Calu3 (cell line): ENCODE results near the gene BUB1. TPM values are rescaled to one million over a fixed set of nuclear protein-coding genes. Genes with fewer than 3 reads are reported as not detected.
A peak's percentile ranks its signal among the peaks of the same experiment; 100 is the strongest.

Experiments
- BruUV-seq: library from RNA; stranded (reverse); fragments of 400-500 nt; replicated peaks from 2 replicates; lab custom pipeline; 2021; lab: Mats Ljungman, UMichigan
- CTCF ChIA-PET: fragments of 300-600 bp; sonication (Branson Sonifier 250); formaldehyde crosslinking; loops from one replicate; lab custom pipeline; 2022; ENCODE audit warnings: antibody characterized with exemption; lab: Charles Lee
- DNase-seq: peaks from one replicate; pipeline ENCODE4 v3.0.0; 2022
- H3K27ac Mint-ChIP-seq: one replicate; pipeline ENCODE4 v1.8.0; 2022; ENCODE audit warnings: mixed read lengths; ENCODE audit not compliant: unreplicated experiment
- H3K27me3 Mint-ChIP-seq: one replicate; pipeline ENCODE4 v1.8.0; 2022; ENCODE audit warnings: mixed read lengths; ENCODE audit not compliant: unreplicated experiment
- H3K36me3 Mint-ChIP-seq: one replicate; pipeline ENCODE4 v1.8.0; 2022; ENCODE audit warnings: mild to moderate bottlenecking, moderate library complexity, mixed read lengths; ENCODE audit not compliant: insufficient read depth, unreplicated experiment
- H3K4me1 Mint-ChIP-seq: one replicate; pipeline ENCODE4 v1.8.0; 2022; ENCODE audit warnings: mild to moderate bottlenecking, low read depth, mixed read lengths; ENCODE audit not compliant: unreplicated experiment
- H3K4me3 Mint-ChIP-seq: one replicate; pipeline ENCODE4 v1.8.0; 2022; ENCODE audit warnings: mild to moderate bottlenecking, low read depth, moderate library complexity, mixed read lengths; ENCODE audit not compliant: unreplicated experiment
- H3K9me3 Mint-ChIP-seq: one replicate; pipeline ENCODE4 v1.8.0; 2022; ENCODE audit warnings: low read depth, mixed read lengths; ENCODE audit not compliant: unreplicated experiment
- intact Hi-C: fragments of 100-400 bp; cut with micrococcal nuclease; formaldehyde crosslinking; loops from one replicate; pipeline ENCODE4 v1.10.0; 2022; ENCODE audit not compliant: unreplicated experiment
- total RNA-seq: library from RNA; stranded (reverse); gene quantifications from 2 replicates; pipeline ENCODE4 v1.2.3, GENCODE V29; 2022
- TF ChIP-seq, protein P1 (sequence below): fragments of 200-600 bp; IDR thresholded peaks from one replicate; pipeline ENCODE4 v1.8.0; 2022; ENCODE audit warnings: antibody characterized with exemption; ENCODE audit not compliant: unreplicated experiment

BUB1 gene
- total RNA-seq, 1 experiment from 2014 or later = 66.1 TPM

GRCh38 chr2:110679337-110679707 lies 1.5 kb upstream of the BUB1 start:
- Mint-ChIP-seq H3K27me3 (peaks cover 34% of the 10 kb centered on the region), H3K36me3 (peaks cover 21% of the 10 kb centered on the region), H3K4me1 (peaks cover 30% of the 10 kb centered on the region), H3K9me3 (no peaks in the 10 kb centered on the region), H3K27ac (no peak overlapping the region), H3K4me3 (peak overlapping the region; percentile 94)
- intact Hi-C loops = loop anchor here (5.0 kb wide), 1 partner anchor 78 kb away; no protein-coding TSS in a partner anchor
- CTCF ChIA-PET = interaction anchor here (0.9 to 1.1 kb wide), 2 partner anchors 14 to 76 kb away, joined by 3 to 4 read pairs; no protein-coding TSS in a partner anchor
- no peak for DNase-seq
- no TSS peak for BruUV-seq
- TF ChIP-seq, protein P1, sequence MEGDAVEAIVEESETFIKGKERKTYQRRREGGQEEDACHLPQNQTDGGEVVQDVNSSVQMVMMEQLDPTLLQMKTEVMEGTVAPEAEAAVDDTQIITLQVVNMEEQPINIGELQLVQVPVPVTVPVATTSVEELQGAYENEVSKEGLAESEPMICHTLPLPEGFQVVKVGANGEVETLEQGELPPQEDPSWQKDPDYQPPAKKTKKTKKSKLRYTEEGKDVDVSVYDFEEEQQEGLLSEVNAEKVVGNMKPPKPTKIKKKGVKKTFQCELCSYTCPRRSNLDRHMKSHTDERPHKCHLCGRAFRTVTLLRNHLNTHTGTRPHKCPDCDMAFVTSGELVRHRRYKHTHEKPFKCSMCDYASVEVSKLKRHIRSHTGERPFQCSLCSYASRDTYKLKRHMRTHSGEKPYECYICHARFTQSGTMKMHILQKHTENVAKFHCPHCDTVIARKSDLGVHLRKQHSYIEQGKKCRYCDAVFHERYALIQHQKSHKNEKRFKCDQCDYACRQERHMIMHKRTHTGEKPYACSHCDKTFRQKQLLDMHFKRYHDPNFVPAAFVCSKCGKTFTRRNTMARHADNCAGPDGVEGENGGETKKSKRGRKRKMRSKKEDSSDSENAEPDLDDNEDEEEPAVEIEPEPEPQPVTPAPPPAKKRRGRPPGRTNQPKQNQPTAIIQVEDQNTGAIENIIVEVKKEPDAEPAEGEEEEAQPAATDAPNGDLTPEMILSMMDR = no peak

GRCh38 chr2:110678457-110679336 lies 834 bp upstream of the BUB1 start:
- H3K4me1 Mint-ChIP-seq = peaks cover 30% of the 10 kb centered on the region
- peaks cover 27% of the 10 kb centered on the region for H3K27me3 Mint-ChIP-seq
- peaks cover 21% of the 10 kb centered on the region for H3K36me3 Mint-ChIP-seq
- peak overlapping the region; percentile 91 for H3K27ac Mint-ChIP-seq
- no peaks in the 10 kb centered on the region for H3K9me3 Mint-ChIP-seq
- TF ChIP-seq, protein P1 = no peak
- DNase-seq = peak; percentile 6
- CTCF ChIA-PET = interaction anchor here (0.9 to 1.1 kb wide), 4 partner anchors 15 to 77 kb away, joined by 3 to 4 read pairs (median 3); partner anchors contain the start of gene ACOXL
- intact Hi-C loops = loop anchor here (5.0 kb wide), 1 partner anchor 79 kb away; no protein-coding TSS in a partner anchor
- TSS peak; percentile 98 for BruUV-seq
- peak overlapping the region; percentile 94 for H3K4me3 Mint-ChIP-seq

- H3K27me3 Mint-ChIP-seq = peaks cover 16% of the 10 kb centered on the region
- TF ChIP-seq, protein P1 = no peak
- CTCF ChIA-PET = interaction anchor here (0.7 kb wide), 1 partner anchor 78 kb away, joined by 3 read pairs; no protein-coding TSS in a partner anchor
- intact Hi-C loops = loop anchor here (5.0 kb wide), 1 partner anchor 80 kb away; no protein-coding TSS in a partner anchor
- no peaks in the 10 kb centered on the region for H3K9me3 Mint-ChIP-seq
- no peak for DNase-seq
- H3K4me1 Mint-ChIP-seq = peaks cover 30% of the 10 kb centered on the region
- peak overlapping the region; percentile 94 for H3K4me3 Mint-ChIP-seq
- H3K27ac Mint-ChIP-seq = peak overlapping the region; percentile 91
- TSS peak; percentile 73 for BruUV-seq
- peaks cover 21% of the 10 kb centered on the region for H3K36me3 Mint-ChIP-seq
These were observed 783 bp downstream of the BUB1 start for GRCh38 chr2:110677080-110677479.

DNA sequence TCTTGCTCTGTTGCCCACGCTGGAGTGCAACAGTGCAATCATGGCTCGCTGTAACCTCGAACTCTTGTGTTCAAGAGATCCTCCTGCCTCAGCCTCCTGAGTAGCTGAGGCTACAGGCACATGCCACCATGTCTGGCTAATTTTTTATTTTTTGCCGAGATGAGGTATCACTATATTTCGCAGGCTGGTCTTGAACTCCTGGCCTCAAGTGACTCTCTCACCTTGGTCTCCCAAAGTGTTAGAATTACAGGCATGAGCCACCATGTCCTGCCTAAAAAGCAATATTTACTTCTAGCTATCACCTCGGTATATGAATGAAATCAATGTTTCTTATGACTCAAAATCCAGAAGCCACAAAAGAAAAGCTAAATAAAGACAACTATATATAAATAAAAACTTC lies 2.2 kb downstream of the BUB1 start:
- CTCF ChIA-PET = interaction anchor here (1.3 to 1.7 kb wide), 2 partner anchors 18 to 80 kb away, joined by 3 to 7 read pairs; no protein-coding TSS in a partner anchor

More for the DNA sequence above, 2.2 kb downstream of the BUB1 start:
- peak overlapping the region; percentile 32 for H3K27ac Mint-ChIP-seq
- H3K27me3 Mint-ChIP-seq = peaks cover 8% of the 10 kb centered on the region
- peaks cover 21% of the 10 kb centered on the region for H3K36me3 Mint-ChIP-seq
- no peaks in the 10 kb centered on the region for H3K9me3 Mint-ChIP-seq
- peak overlapping the region; percentile 45 for H3K4me3 Mint-ChIP-seq
- intact Hi-C loops = loop anchor here (5.0 kb wide), 1 partner anchor 82 kb away; no protein-coding TSS in a partner anchor
- peaks cover 30% of the 10 kb centered on the region for H3K4me1 Mint-ChIP-seq
- DNase-seq = no peak
- no TSS peak for BruUV-seq
- TF ChIP-seq, protein P1 = no peak
